ENCODE results near the gene ADORA2B. TPM values are rescaled to one million over a fixed set of nuclear protein-coding genes. Genes with fewer than 3 reads are reported as not detected.

Gene ADORA2B
- total RNA-seq, 2 donors from 2014 or later, result 0.30 to 4.7 TPM

GRCh38 chr17:15943971-15944758, 765 bp upstream of the ADORA2B start:
- Mint-ChIP-seq H3K27ac (no peak overlapping the region), H3K36me3 (peaks cover 5 to 9% of the 10 kb centered on the region in 2 donors), H3K9me3 (no peaks in the 10 kb centered on the region)
- DNase-seq (ENCODE audit: low spot score in 2 of 2), result no peak
- ATAC-seq, result no peak

DNA sequence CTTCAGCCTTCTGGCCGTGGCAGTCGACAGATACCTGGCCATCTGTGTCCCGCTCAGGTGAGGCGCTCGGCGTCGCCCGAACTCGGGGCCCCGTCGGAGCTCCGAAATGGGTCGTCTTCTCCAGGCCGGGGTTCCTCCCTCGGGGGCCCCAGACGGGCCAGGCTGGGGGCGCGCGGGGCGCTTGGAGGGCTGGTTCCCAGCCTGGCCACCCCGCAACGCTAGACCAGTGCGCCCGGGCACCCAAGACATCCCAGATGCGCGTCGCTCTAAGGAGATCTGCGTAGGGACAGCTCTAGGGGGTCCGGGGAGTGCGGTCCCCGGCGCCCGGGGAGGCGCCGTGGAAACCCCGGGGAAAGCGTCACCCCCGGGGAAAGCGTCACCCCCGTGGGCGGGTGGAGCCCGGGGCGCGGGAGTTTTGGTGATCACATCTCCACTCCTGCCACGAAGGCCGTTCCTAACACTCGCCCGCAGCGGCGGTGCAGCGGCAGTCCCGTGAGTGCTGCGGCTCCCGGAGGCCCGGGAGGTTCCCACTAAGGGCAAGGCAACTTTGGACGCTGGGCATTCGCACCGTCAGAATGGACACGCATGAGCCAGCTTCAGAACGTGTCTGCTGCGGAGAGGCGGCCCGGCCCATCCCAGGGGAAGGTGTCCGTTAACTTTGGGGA, 729 bp downstream of the ADORA2B start:
- peak in 1 of 2 donors; percentile 41 for DNase-seq (ENCODE audit: low spot score in 2 of 2)

DNA sequence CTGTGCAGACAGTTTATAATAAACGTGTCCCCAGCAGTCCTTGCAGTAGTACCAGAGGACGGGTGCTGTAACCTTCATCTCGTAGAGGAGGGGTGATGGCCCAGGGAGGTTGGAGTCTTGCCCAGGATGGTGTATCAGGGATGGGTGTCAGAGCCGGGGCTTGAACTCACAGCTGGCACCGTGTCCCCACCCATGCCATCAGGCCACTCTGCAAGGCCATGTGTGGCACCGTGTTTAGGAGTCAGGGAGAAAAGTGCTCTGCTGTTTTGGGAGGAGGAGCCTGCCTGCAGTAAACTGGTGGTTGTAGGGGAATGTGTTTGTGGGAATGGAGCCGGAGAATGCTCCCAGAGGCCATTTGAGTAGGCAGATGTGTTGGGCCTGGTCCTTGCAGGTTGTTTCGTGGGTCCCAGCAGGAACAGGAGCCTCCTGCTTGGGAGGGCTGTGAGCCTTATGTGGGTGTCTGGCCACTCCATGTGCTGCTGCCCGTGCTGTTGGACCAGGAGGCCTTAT, 1.7 kb downstream of the ADORA2B start:
- no peak for DNase-seq (ENCODE audit: low spot score in 2 of 2)
- ATAC-seq, result no peak
- Mint-ChIP-seq H3K9me3 (no peaks in the 10 kb centered on the region), H3K36me3 (peaks cover 5 to 9% of the 10 kb centered on the region in 2 donors), H3K27ac (no peak overlapping the region)

More for the DNA sequence above, 729 bp downstream of the ADORA2B start:
- Mint-ChIP-seq H3K9me3 (no peaks in the 10 kb centered on the region), H3K36me3 (peaks cover 5 to 9% of the 10 kb centered on the region in 2 donors), H3K27ac (peak overlapping the region in 1 of 2 donors; percentile 50)
- ATAC-seq, result peak in 1 of 2 donors; percentile 6

DNA sequence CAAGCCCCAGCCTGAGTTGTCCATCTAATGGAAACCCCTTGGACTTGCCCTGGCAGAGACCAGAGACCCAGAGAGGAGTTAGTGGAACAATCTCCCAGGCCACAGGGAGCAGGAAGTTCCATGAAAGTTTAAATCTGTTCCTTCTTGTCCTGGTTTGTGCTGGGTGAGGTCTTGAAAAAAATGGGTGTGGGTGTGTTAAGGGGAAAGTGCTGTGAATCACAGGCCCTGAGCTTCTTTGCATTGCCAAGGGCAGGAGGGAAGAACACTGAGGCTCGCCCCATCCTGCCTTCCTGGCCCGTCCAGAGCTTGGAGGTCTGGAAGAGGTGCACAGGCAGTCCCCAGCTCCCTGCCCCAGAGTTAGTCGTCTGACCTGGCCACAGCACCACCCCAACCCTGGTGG, 2.3 kb downstream of the ADORA2B start:
- Mint-ChIP-seq H3K27ac (no peak overlapping the region), H3K36me3 (peaks cover 5 to 9% of the 10 kb centered on the region in 2 donors)
- no peak for ATAC-seq

DNA sequence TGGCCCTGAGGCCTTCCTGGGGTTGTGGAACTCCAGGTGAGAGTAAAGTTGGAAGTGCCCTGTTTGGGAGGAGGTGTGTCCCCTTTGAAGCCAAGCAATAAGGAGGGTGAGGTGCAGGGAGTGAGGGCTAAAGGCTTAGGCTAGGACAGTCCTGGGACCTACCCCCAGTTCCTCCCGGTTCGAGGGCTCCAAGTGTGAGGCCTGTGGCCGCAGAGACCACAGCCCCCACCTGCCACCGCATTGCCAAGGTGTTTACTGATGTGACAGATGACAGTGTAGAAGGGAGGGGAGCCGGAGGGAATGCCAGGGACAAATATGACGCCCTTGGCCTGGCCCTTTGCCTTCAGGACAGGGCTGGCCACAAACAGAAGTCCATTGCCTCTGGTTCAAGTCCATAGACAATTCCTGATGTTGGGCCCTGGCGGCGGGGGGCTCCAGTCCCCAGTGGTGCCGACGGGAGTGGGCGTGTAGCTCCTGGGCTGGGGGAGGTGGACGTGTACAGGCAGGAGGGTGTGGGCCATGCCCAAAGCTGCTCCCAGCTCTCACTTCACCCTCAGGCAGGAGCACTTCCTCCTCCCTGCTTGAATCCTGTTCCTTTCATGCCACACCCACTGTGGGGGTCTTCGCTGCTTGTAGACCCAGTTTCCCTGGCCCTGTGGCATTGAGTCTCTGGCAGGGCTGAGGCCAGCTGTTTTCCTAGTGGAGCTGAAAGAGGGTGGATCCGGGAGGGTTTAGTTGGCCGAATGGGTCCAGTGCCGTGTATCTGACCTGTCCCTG, 3.2 kb downstream of the ADORA2B start:
- no peaks in the 10 kb centered on the region for H3K9me3 Mint-ChIP-seq
- H3K36me3 Mint-ChIP-seq, result peaks cover 0 to 9% of the 10 kb centered on the region in 2 donors
- DNase-seq (ENCODE audit: low spot score in 2 of 2) (no peak), ATAC-seq (no peak)
- no peak overlapping the region for H3K27ac Mint-ChIP-seq

More for the DNA sequence above, 2.3 kb downstream of the ADORA2B start:
- H3K9me3 Mint-ChIP-seq, result no peaks in the 10 kb centered on the region
- DNase-seq (ENCODE audit: low spot score in 2 of 2), result no peak

DNA sequence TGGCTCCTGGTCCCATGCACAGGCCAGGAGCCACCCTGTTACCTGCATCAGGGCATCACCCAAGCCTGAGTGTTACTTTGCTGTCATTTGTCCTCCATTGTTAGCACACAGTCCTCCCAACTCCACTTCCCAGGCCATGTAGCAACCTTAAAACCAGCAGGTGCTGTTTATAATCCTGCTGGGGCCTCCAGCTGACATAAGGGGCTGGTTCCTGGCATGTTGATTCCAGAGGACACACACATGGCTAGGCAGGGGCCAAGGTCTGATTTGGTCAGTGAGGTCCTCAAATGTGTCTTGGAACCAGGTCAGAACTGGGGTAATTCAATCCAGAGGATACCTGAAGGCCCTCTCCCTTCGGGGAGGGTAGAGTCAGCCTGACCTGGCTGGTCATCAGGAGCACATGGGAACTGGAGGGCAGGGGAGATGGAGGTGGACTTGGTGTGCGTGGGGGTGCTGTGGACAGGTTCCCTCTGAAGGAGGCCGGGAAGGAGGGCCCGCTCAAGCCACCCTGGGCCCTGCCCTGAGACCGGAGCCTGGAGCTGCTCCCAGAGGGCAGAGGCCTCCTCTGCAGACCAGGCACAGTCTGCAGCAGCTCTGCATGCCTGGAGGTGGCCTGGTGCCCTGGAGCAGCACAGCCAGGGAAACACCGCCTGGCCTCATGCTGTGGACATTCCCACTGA, 6.6 kb downstream of the ADORA2B start:
- Mint-ChIP-seq H3K27ac (no peak overlapping the region), H3K9me3 (no peaks in the 10 kb centered on the region), H3K36me3 (peaks cover 0 to 7% of the 10 kb centered on the region in 2 donors)
- no peak for ATAC-seq
- no peak for DNase-seq (ENCODE audit: low spot score in 2 of 2)

DNA sequence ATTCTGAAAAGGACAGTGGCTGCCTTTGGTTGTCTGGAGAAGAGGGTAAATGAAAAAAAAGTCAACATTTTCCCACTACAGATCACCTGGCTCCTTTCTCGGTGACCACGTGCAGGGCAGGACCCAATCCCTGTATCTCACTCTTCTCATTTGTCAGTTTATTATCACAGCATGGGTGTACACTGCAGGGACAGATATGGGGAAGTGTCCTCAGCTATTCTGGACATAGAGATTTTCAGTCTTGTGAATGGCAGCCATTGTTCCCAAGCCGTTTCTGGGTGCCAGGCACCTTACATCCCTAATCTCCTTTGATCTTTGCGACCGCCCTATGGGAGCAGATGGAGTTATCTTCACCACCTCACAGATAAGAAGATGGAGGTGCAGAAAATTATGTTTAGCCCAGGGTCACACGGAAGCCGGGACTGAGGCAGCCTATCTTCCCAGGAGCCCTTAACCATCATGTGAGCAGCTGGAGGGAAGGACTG, 7.2 kb downstream of the ADORA2B start:
- DNase-seq (ENCODE audit: low spot score in 2 of 2), result no peak
- Mint-ChIP-seq H3K36me3 (peaks cover 0 to 7% of the 10 kb centered on the region in 2 donors), H3K9me3 (no peaks in the 10 kb centered on the region), H3K27ac (no peak overlapping the region)
- ATAC-seq, result no peak

- Mint-ChIP-seq H3K9me3 (no peaks in the 10 kb centered on the region), H3K36me3 (peaks cover 0 to 7% of the 10 kb centered on the region in 2 donors), H3K27ac (no peak overlapping the region)
- DNase-seq (ENCODE audit: low spot score in 2 of 2) (no peak), ATAC-seq (no peak)
These were observed 8.2 kb downstream of the ADORA2B start for GRCh38 chr17:15952916-15953790.

DNA sequence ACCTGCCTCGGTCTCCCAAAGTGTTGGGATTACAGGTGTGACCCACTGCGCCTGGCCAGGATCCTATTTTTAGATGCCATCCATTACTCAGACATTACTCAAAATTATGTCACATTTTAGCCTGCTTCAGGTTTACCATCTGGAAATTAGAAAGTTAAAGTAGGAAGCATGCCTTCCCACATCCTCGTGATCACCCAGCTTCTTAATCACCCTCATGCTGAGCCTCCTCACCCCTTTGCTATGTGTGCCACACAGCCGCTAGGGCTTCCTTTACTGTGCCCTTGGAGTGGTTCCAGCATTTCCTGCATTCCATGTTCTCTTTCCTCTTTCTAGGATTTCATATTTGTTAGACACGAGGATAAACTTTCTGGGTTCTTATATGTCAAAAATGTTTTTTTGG, 9.3 kb downstream of the ADORA2B start:
- peaks cover 0 to 7% of the 10 kb centered on the region in 2 donors for H3K36me3 Mint-ChIP-seq
- ATAC-seq (no peak), DNase-seq (ENCODE audit: low spot score in 2 of 2) (no peak)
- H3K9me3 Mint-ChIP-seq, result no peaks in the 10 kb centered on the region
- no peak overlapping the region for H3K27ac Mint-ChIP-seq

- ATAC-seq (no peak), DNase-seq (ENCODE audit: low spot score in 2 of 2) (no peak)
- Mint-ChIP-seq H3K9me3 (no peaks in the 10 kb centered on the region), H3K36me3 (peaks cover 0 to 7% of the 10 kb centered on the region in 2 donors), H3K27ac (no peak overlapping the region)
These were observed 11.0 kb downstream of the ADORA2B start for GRCh38 chr17:15955793-15956541.

DNA sequence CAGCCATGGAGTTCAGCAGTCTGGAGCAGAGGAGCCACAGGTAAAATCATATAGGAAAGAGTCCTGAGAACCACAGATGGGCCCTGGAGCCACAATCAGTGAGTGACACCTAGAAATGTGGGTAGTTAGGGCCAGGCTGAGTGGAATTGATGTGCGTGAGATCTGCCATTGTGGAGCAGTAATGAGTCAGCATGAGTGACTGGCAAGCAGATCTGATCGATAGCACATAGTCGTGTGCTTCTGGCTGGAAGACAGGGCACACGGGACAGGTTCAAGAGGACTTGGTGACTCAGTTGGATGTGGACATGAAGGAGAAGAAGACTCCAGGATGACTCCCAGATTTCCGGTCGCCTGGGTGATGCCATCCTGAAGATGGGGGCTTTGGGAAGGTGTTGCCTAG, 12.3 kb downstream of the ADORA2B start:
- peaks cover 0 to 7% of the 10 kb centered on the region in 2 donors for H3K36me3 Mint-ChIP-seq
- ATAC-seq (peak; percentile 39 to 70), DNase-seq (ENCODE audit: low spot score in 2 of 2) (peak in 1 of 2 donors; percentile 42)
- H3K27ac Mint-ChIP-seq, result peak overlapping the region in 1 of 2 donors; percentile 4
- H3K9me3 Mint-ChIP-seq, result no peaks in the 10 kb centered on the region

- peak in 1 of 2 donors; percentile 1 for ATAC-seq
- Mint-ChIP-seq H3K27ac (peak overlapping the region; percentile 18 to 64), H3K9me3 (no peaks in the 10 kb centered on the region), H3K36me3 (peaks cover 0 to 7% of the 10 kb centered on the region in 2 donors)
- DNase-seq (ENCODE audit: low spot score in 2 of 2), result no peak
These were observed 12.8 kb downstream of the ADORA2B start for GRCh38 chr17:15957608-15958307.

DNA sequence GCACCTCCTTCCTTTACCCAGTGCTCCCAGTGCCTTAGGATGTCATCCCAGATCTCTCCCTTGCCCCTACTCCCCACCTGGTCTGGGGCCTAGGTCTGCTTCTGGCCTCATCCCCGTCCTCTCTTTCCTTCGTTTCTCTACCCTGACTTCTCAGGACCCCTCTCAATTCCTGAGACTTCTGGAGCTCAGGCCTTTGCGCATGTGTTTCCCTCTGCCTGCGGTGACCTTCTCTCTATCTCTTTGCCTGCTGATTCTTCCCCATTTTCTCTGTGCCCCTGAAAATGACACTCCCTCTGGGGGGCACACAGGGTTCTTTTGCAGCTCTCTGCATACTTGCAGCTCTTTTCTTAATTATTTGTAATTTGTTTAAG, 13.5 kb downstream of the ADORA2B start:
- Mint-ChIP-seq H3K27ac (peak overlapping the region in 1 of 2 donors; percentile 64), H3K36me3 (peaks cover 0 to 7% of the 10 kb centered on the region in 2 donors), H3K9me3 (no peaks in the 10 kb centered on the region)
- no peak for ATAC-seq
- DNase-seq (ENCODE audit: low spot score in 2 of 2), result no peak

DNA sequence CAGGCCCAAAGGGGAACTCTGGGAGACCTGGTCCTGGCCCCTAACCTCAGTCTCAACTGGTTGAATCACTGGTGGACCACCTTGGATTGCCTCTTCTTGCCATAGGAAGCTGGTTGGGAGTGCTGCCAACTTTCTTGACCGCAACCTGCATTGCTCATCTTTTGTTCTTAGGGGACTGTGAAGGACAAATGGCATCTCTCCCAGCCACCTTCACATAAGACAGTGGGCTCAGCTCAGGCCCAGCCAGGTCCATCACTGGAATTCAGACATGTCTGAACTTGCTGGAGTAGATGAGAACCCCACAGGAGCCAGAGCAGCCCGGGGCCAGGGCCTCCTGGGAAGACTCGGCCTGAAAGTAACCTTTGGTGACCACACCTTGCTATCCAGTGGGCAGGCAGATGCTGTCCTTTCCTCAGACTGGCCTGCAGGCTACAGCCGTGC, 18.8 kb downstream of the ADORA2B start:
- Mint-ChIP-seq H3K36me3 (no peaks in the 10 kb centered on the region), H3K27ac (no peak overlapping the region), H3K9me3 (no peaks in the 10 kb centered on the region)
- ATAC-seq (no peak), DNase-seq (ENCODE audit: low spot score in 2 of 2) (no peak)

Measured in activated naive CD4-positive, alpha-beta T cell treated with anti-CD3 and anti-CD28 coated beads, Interleukin-2, amount 50 U/mL, for 72 hours (primary cell).